ENCODE results near the gene LRFN2.
A peak's percentile ranks its signal among the peaks of the same experiment; 100 is the strongest.

LRFN2 gene

GRCh38 chr6:40436685-40437604, 150.2 kb downstream of the LRFN2 start:
- peak; percentile 22 for DNase-seq (ENCODE audit: low spot score)

DNA sequence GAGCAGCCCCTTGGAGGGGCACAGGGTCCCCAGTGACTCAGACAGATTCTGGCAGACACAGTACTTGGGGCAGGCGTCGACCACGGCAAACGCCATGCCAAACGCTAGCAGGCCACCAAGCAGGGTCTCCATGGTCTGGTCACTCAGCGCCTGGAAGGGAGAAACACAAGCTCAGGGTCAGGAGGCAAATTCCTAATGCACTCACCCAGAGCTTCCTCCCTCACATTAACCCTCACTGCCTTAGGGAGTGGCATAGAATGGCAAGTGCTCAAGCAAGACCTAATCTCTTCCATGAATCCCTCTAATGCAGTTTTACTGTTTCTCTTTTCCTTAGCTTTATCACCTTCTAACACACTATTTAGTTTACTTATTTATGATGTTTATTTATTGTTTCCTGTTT, 154.2 kb downstream of the LRFN2 start:
- DNase-seq (ENCODE audit: low spot score): no peak

- no peak for DNase-seq (ENCODE audit: low spot score)
Observed at GRCh38 chr6:40431706-40432105, 155.5 kb downstream of the LRFN2 start.

GRCh38 chr6:40427196-40427595, 160.0 kb downstream of the LRFN2 start:
- no peak for DNase-seq (ENCODE audit: low spot score)

- no peak for DNase-seq (ENCODE audit: low spot score)
Observed at GRCh38 chr6:40426346-40427066, 160.7 kb downstream of the LRFN2 start.

GRCh38 chr6:40425192-40425919, 161.8 kb downstream of the LRFN2 start:
- DNase-seq (ENCODE audit: low spot score): no peak

GRCh38 chr6:40422046-40422445, 165.1 kb downstream of the LRFN2 start:
- no peak for DNase-seq (ENCODE audit: low spot score)

DNA sequence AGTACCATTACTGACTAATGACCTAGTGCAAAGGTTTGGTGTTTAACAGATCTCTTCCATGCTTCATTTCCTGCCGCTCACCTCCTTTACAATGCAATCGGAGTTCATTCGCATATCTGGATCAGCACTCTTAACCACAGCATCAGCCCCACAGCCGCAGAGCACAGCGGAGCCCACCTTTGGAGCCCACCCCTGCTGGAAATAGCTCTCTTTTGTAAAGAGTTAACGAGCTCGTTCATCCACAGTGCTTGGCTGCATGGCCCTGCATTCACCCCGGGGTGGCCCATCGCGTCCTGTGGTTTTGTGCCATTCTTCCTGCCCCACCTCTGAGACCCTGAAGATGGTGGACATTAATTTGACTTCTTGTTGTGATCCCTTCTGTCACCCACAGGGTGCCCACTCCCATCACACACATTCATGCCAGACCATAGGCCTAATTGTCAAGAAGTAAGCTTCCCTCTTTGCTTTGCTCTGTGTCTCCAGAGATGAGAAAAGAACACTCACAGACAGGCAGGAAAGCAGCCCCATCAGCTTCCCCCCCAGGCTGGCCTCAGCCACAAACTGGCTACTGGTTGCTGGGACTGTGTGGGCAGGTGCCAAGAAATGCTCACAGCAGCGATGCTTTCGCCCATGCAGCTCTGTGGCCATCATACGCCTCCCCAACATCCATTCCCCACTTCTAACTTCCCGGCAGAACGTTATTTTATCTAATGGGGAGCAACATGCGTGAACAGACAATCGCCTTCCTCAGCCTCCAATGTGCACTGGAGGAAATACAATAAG, 167.0 kb downstream of the LRFN2 start:
- DNase-seq (ENCODE audit: low spot score): no peak

GRCh38 chr6:40419377-40419776, 167.8 kb downstream of the LRFN2 start:
- no peak for DNase-seq (ENCODE audit: low spot score)

- DNase-seq (ENCODE audit: low spot score): no peak
Observed at GRCh38 chr6:40417031-40417430, 170.1 kb downstream of the LRFN2 start.

DNA sequence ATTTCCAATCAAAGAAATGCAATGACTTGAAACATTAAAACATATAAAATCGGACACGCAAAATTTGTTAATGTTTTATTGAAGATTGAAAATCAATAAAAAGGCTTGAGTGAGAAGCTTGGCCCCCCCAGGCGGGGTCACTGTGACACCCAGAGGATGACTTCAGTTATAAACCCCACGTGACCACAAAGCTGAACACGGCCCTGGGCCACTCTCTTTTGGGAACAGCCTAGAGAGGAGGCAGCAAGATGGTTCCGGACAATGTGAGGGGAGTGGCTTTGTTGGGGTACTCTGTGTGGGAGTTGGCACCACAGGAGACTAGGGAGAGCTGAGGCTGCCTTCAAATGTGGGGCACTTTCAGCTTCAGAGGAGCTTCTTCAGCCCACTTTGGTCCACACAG, 172.5 kb downstream of the LRFN2 start:
- no peak for DNase-seq (ENCODE audit: low spot score)

DNA sequence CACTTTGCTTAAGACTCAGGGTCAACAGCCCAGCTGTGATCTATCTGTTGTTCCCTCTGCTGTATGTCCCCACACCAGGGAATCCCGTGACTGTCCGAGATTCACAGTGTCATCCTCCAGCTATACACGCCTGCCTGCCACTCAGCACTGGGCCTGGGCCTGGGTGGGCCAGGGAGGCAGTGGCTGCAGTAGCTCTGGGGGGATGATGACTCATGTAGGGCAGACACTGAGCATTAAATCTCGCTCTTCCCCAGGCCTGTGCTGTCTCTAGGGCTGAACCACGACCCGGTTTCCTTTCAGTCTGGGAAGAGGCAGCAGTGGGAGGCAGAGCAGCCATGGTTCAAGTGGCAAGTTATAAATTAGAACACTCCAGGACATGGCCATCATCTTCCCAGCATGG, 173.9 kb downstream of the LRFN2 start:
- no peak for DNase-seq (ENCODE audit: low spot score)

DNA sequence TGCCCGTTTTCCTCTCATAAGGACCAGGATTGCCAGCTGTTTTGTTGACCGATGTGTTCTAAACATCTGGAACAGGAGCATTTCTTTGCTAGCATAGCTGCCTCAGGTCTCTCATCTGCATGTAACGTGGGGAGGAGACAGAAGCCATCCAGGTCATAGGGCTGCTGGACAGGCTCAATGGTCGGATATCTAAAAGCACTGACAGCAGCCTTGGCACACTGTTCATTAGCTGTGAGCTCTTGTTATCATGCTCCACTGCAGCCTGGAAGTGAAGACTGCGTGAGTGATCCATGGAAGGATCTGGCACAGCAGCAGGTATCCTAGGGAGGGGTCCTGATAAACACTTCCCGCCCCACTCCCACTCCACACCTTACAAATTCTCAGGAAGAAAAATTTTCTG, 175.3 kb downstream of the LRFN2 start:
- DNase-seq (ENCODE audit: low spot score): no peak

- DNase-seq (ENCODE audit: low spot score): no peak
Observed at GRCh38 chr6:40410821-40411220, 176.3 kb downstream of the LRFN2 start.

GRCh38 chr6:40409716-40410397, 177.3 kb downstream of the LRFN2 start:
- DNase-seq (ENCODE audit: low spot score): no peak

DNA sequence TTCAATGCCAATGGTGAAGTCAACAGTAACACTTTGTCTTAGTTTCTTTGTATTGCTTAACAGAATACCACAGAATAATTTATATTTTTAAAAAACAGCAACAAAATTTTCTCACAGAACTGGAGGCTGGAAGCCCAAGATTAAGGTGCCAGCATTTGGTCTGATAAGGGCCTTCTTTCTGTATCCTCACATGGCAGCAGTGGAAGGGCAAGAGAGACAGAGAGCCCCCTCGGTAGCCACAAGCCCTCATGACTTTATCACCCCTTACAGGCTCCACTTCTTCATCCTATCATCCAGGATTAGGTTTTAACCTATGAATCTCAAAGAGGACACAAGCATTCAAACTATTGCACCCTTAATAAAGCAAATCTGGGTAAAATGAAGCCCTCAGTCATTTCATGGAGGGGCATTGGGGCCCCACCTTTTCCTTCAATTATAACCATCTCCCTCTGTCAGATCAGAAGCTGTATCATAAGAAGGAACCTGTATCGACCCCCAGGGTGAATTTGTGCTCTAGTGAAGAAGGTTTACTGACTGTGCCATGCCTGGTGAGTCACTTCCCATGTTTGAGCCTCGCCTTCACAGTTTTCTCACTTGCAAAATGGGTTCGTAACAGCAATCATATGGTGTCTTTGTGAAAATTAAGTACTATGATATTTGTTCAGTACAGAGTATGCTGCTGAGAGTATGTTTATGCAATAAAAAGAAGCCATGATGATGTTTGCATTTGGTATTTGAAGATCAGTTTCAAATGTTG, 178.2 kb downstream of the LRFN2 start:
- DNase-seq (ENCODE audit: low spot score): no peak

GRCh38 chr6:40407239-40407638, 179.9 kb downstream of the LRFN2 start:
- DNase-seq (ENCODE audit: low spot score): no peak

DNA sequence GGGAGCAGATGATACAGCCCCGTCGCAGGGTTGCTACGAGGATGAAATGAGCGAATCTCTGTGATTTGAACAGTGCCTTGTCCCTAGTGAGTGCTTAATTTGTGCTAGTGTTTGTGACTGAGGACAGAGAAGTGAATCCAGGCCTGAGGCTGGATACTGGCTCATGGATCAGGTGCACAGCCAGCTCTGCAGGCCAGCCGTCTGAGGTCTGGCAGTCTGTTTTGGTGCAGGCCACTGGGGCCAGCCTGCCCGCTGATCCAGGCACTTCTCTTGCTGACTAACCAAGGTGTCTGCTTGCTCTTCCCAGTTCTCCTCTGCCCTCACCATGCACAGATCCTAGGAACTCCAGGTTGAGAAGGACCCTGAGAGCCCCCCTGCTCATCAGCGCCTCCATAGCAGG, 181.0 kb downstream of the LRFN2 start:
- no peak for DNase-seq (ENCODE audit: low spot score)

- DNase-seq (ENCODE audit: low spot score): no peak
Observed at GRCh38 chr6:40400738-40401137, 186.4 kb downstream of the LRFN2 start.

DNA sequence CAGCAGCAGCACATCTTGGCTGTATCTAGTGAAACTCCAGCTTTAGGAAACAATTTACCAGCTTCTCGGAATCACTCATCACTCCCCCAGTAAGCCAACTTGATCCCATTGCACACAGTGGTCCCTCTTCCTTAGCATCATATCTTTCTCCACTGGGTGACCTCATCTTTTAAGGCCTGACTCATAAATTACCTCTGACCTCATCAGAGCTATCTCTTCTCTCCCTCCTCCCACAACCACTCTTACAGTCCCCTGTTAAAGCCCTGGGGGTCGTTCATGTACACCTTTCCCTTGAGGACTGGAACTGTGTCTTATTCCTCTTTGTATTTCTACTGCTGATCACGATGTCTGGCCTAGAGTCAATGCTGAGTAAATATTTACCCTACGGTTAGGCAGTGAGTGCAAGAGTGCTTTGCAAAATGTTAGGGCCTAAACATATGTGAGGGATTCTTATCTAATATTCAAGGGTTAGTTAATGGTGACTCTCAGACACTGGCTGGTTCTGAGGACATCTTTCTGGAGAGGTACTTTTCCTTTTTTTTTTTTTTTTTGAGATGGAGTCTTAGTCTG, 187.2 kb downstream of the LRFN2 start:
- DNase-seq (ENCODE audit: low spot score): no peak

Measured in SW480 (cell line).